T47D (cell line): ENCODE data around the gene PDE9A.
A peak's percentile ranks its signal among the peaks of the same experiment; 100 is the strongest.
"Not testable (repeated sequence)": the region's sequence is repeated elsewhere in the genome, so short reads cannot be mapped to it uniquely, and the experiment has no call there.

Experiments
- DNase-seq, 2 experiments: peaks; one replicate each; pipeline versions ENCODE4 v3.0.0 to v3.0.0-alpha.2; 2011 to 2012; ENCODE audit warnings: low read depth in 1 of 2, low spot score in 1 of 2
- JUND ChIP-seq: IDR thresholded peaks from 2 replicates; pipeline ENCODE4 v1.6.1; 2012; ENCODE audit warnings: low read depth
- in situ Hi-C: cut with HindIII; loops from 2 replicates; pipeline ENCODE4 v1.10.0; 2016; ENCODE audit warnings: low sequenced_read_pairs, low pct_unique_long_range_greater_than_20kb

PDE9A gene

GRCh38 chr21:42653231-42654061 is at the start of gene PDE9A:
Gene PDE9A, plus strand, starts transcription at chr21:42653621. Its CDS starts 194 bp downstream, at chr21:42653815.
- no peak for TF ChIP-seq JUND
- in situ Hi-C loops, result no loop called here
- peak in 1 of 2 experiments; percentile 75 for DNase-seq

DNA sequence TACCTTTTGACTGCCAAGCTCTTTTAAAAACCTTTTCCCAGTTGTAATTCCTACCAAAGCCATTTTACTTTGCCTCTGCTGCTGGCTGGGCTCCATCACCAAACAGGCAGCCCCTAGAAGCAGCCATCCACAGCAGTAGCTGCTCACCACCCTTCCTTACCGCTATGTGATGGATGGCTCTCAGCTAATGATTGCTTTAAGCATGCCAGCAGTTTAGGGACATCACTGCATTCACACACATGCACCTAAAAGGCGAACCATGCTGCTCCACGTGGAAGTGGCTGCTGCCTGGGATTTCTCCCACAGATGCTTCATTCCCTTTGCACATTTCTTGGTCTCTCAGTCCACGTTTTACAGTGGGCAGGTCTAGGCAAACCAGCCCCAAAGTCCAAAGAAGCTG is 46.3 kb upstream of the PDE9A start:
- DNase-seq, result no peak
- in situ Hi-C loops, result no loop called here
- no peak for TF ChIP-seq JUND

- DNase-seq, result peak in 1 of 2 experiments; percentile 79
- in situ Hi-C loops, result no loop called here
- peak; percentile 29; the same call in 1 of the 2 replicates for TF ChIP-seq JUND
These were observed 45.8 kb upstream of the PDE9A start for GRCh38 chr21:42607525-42608102.

- DNase-seq, result no peak
- TF ChIP-seq JUND, result no peak
- in situ Hi-C loops, result no loop called here
These were observed 45.0 kb upstream of the PDE9A start for GRCh38 chr21:42608446-42608845.

GRCh38 chr21:42609811-42610210 is 43.6 kb upstream of the PDE9A start:
- in situ Hi-C loops, result no loop called here

GRCh38 chr21:42611852-42612251 is 41.6 kb upstream of the PDE9A start:
- DNase-seq, result no peak
- TF ChIP-seq JUND, result no peak
- in situ Hi-C loops, result no loop called here

More at GRCh38 chr21:42609811-42610210, 43.6 kb upstream of the PDE9A start:
- no peak for DNase-seq
- no peak for TF ChIP-seq JUND

DNA sequence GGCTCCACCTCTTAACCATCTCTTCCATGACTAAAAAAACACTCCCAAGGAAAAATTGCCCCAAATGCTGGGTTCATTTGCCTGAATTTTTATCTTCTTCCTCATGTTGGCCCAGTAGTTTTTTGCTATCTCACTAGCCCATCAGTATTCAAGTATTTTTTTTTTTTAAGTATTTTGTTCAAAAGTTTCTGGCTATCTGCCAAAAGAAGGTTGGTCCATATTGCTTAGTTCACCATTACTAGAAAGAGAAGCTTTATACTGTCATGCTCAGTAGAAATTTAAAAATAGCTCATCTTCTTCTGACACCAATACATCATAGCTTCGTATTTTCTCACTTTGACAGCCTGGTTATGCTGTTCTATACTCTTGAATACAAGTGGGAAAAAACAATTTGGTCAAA is 41.0 kb upstream of the PDE9A start:
- no peak for TF ChIP-seq JUND
- in situ Hi-C loops, result no loop called here
- no peak for DNase-seq

DNA sequence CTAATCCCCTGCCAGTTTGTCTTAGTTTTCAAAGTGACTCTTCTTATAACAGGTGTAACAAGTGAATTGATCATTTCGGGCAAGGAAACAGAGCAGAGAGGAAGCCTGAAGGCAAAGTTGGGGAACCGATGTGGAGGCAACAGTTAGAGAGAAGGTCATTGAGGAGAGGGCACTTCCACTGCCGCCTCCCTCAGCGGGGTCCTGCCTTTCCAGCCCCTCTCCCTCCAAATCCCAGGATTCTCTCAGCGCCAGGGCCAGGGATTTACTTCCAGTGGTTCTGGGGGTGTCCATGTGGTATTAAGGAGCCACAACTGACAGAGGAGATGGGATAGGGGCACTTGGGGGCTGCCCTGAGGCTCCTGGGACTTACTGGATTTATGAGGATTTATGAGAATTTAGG is 39.7 kb upstream of the PDE9A start:
- in situ Hi-C loops, result no loop called here
- TF ChIP-seq JUND, result no peak
- DNase-seq, result no peak

- no peak for DNase-seq
- in situ Hi-C loops, result no loop called here
- TF ChIP-seq JUND, result no peak
These were observed 39.0 kb upstream of the PDE9A start for GRCh38 chr21:42614396-42614795.

- in situ Hi-C loops, result no loop called here
- DNase-seq, result peak; percentile 67 to 94
- no peak for TF ChIP-seq JUND
These were observed 38.5 kb upstream of the PDE9A start for GRCh38 chr21:42614811-42615351.

DNA sequence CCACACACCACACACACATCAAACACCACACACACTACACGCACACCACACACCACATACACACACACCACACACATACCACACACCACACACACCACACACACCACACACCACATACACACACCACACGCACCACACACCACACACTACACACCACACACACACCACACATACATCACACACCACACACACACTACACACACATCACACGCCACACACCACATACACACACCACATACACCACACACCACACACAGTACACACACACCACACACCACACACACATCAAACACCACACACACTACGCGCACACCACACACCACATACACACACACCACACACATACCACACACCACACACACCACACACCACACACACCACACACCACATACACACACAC is 38.0 kb upstream of the PDE9A start:
- in situ Hi-C loops, DNase-seq: not testable (repeated sequence)

DNA sequence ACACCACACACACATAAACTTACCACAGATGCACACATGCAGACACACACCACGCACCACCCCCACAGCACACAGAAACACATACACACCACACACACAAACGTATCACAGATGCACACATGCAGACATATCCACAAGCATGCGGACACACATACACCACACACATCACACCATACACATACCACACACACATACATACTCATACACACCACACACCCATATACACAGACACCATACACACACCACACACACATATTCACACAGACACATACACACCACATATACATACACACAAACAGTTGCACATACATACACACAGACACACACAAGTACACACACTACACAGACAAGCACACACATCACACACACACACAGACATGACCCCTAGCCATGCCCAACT is 37.5 kb upstream of the PDE9A start:
- in situ Hi-C loops, result no loop called here
- no peak for TF ChIP-seq JUND
- DNase-seq, result no peak

DNA sequence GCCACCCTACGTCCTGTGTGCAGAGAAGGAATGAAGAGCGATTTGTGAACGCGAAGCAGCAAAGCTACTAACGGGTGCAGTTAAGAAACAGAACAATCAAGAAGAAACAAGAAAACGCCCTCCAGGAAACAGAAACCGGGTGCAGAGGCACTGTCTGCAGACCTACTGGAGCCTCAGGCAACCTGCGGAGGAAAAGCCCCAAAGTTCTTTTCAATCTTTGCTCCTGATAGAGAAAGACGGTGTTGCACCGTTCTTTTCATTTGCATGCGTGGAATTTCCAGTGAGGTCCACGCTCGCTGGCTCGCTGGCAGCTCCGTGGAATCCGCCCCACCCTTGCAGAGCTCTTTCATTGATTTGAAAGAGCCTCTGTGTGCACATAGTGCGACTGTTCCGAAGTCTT is 37.0 kb upstream of the PDE9A start:
- TF ChIP-seq JUND, result no peak
- DNase-seq, result no peak
- in situ Hi-C loops, result no loop called here
